ENCODE results near the gene RASAL3. TPM values are rescaled to one million over a fixed set of nuclear protein-coding genes. Genes with fewer than 3 reads are reported as not detected.

The RASAL3 gene
- total RNA-seq, 4 donors from 2014 or later = 0.51 to 4.3 (median 1.1) TPM; not detected in 1

DNA sequence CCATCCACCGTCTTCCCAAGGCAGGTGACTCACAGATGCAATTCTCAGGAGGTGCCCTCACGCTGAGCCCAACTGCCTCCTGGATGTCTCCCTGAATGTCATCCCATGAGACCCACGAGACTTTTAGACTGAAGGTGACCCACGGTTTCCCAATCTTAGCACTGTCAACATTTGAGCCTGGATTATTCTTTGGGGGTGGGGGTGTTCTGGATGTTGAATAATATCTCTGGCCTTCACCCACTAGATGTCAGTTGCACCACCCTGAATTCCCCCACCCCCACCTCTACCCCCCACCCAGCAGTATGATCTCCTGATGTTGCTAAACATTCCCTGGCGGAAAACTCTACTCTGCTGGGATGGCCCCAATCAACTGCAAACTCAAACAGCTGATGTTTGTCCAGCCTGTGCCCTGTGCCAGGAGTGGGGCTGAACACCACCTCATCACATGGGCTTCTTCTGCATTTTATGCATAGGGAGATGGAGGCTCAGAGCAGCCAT lies 41.8 kb upstream of the RASAL3 start:
- no peaks in the 10 kb centered on the region for H3K27me3 ChIP-seq
- no peaks in the 10 kb centered on the region for H3K9me3 ChIP-seq
- no peak for TF ChIP-seq POLR2A (IDR thresholded peaks at IDR 0.05)
- intact Hi-C loops (cut with DNase I; ENCODE audit: low total_unique reads) = no loop called here
- H3K27ac ChIP-seq = no peak overlapping the region
- peaks cover 0 to 4% of the 10 kb centered on the region in 2 donors for H3K4me1 ChIP-seq
- no peaks in the 10 kb centered on the region for H3K36me3 ChIP-seq
- no peak overlapping the region for H3K4me3 ChIP-seq
- no peak for DNase-seq

DNA sequence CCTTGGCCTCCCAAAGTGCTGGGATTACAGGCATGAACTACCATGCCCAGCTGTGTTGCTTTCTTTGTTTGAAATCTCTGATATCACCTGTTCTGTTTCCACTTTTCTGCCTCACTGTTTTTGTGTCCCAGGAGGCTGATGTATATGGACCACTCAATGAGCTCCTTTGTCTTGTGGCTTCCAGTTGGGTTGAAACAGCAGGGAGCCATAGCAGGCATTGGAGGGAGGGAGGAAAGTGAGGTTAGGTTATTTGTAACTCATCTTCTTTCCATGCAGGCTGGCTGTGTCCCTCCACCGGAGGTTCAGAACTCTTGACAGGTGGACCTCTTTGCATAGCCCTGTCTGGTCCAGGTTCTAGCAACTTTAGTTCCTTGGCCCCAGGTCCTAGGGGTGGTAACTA lies 37.9 kb upstream of the RASAL3 start:
- no peak for TF ChIP-seq POLR2A (IDR thresholded peaks at IDR 0.05)
- TF ChIP-seq, protein P1, sequence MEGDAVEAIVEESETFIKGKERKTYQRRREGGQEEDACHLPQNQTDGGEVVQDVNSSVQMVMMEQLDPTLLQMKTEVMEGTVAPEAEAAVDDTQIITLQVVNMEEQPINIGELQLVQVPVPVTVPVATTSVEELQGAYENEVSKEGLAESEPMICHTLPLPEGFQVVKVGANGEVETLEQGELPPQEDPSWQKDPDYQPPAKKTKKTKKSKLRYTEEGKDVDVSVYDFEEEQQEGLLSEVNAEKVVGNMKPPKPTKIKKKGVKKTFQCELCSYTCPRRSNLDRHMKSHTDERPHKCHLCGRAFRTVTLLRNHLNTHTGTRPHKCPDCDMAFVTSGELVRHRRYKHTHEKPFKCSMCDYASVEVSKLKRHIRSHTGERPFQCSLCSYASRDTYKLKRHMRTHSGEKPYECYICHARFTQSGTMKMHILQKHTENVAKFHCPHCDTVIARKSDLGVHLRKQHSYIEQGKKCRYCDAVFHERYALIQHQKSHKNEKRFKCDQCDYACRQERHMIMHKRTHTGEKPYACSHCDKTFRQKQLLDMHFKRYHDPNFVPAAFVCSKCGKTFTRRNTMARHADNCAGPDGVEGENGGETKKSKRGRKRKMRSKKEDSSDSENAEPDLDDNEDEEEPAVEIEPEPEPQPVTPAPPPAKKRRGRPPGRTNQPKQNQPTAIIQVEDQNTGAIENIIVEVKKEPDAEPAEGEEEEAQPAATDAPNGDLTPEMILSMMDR (IDR thresholded peaks at IDR 0.05) = no peak
- Histone ChIP-seq H3K9me3 (no peaks in the 10 kb centered on the region), H3K36me3 (no peaks in the 10 kb centered on the region), H3K4me3 (no peak overlapping the region), H3K27me3 (no peaks in the 10 kb centered on the region), H3K4me1 (no peaks in the 10 kb centered on the region), H3K27ac (no peak overlapping the region)
- DNase-seq = no peak
- intact Hi-C loops (cut with DNase I; ENCODE audit: low total_unique reads) = no loop called here

DNA sequence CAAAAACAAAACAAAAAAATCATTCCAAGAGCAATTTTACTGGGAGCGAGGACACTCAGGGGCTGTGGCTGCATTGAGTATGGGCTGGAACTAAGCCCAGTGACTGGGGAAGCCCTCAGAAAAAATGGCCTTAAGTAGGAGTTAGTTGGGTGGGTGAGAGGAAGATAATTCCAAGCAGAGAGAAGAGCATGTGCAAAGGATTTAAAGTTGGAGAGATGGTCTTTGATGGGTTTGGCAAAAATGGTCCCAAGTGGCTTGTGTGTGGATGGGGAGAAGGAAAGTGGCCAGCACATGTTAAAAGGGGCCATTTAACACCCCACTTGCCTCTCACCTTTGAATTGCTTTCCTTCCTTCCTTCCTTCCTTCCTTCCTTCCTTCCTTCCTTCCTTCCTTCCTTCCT lies 37.3 kb upstream of the RASAL3 start:
- no peaks in the 10 kb centered on the region for H3K27me3 ChIP-seq
- TF ChIP-seq POLR2A (IDR thresholded peaks at IDR 0.05) = no peak
- intact Hi-C loops (cut with DNase I; ENCODE audit: low total_unique reads) = no loop called here

DNA sequence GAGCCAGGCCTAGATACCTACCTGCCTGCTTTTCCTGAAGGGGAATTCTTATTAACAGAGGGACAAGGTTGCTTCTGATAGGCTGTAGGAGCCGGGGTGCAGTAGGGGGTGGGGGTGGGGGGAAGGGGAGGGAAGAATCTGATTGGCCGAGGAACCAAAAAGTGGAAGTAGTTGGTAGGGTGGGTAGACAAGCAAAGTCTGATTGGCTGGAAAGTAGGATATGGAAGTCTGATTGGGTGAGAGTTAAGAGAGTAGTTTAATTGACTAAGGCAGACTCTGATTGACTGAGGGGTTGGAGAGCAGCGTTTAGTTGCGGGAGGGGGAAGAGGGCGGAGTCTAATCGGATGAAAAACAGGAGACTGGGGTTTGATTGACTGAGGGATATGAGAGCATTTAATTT lies 34.6 kb upstream of the RASAL3 start:
- no peaks in the 10 kb centered on the region for H3K27me3 ChIP-seq
- no peak for DNase-seq
- intact Hi-C loops (cut with DNase I; ENCODE audit: low total_unique reads) = no loop called here
- no peaks in the 10 kb centered on the region for H3K36me3 ChIP-seq
- TF ChIP-seq, protein P1 (IDR thresholded peaks at IDR 0.05) = no peak
- no peak for TF ChIP-seq POLR2A (IDR thresholded peaks at IDR 0.05)
- no peak overlapping the region for H3K27ac ChIP-seq
- no peaks in the 10 kb centered on the region for H3K9me3 ChIP-seq
- no peak overlapping the region for H3K4me3 ChIP-seq
- H3K4me1 ChIP-seq = no peaks in the 10 kb centered on the region

More for the DNA sequence above, 37.3 kb upstream of the RASAL3 start:
- no peaks in the 10 kb centered on the region for H3K9me3 ChIP-seq
- no peak overlapping the region for H3K4me3 ChIP-seq
- H3K4me1 ChIP-seq = no peaks in the 10 kb centered on the region
- no peak for DNase-seq
- no peaks in the 10 kb centered on the region for H3K36me3 ChIP-seq
- H3K27ac ChIP-seq = no peak overlapping the region

DNA sequence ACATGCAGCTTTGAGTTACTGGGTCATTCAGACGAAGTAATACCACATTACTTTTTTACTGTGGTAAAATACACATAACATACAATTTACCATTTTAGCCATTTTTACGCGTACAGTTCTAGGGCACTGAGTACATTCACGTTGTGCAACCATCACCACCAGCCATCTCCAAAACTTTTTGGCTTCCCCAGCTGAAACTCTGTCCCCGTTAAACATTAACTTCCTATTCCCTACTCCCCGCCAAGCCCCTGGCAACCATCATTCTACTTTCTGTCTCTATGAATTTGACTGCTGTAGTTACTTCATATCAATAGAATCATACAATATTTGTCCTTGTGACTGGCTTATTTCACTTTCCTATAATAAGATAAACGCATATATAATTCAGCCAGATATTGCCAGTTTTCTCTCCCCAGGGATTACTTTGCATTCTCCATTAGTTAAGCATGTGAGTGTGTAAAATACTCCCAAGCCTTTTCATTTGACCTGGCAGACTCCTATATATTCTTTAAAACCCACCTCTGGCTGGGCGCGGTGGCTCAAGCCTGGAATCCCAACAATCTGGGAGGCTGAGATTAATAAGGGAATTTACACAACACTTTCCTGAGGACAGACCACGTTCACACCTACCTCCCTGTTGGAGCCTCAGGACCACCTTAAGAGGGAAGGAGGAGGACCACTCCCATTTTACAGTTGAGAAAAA lies 34.0 kb upstream of the RASAL3 start:
- Histone ChIP-seq H3K4me3 (no peak overlapping the region), H3K27ac (no peak overlapping the region), H3K27me3 (no peaks in the 10 kb centered on the region), H3K4me1 (no peaks in the 10 kb centered on the region), H3K36me3 (no peaks in the 10 kb centered on the region), H3K9me3 (no peaks in the 10 kb centered on the region)
- intact Hi-C loops (cut with DNase I; ENCODE audit: low total_unique reads) = no loop called here
- DNase-seq = no peak
- no peak for TF ChIP-seq POLR2A (IDR thresholded peaks at IDR 0.05)
- TF ChIP-seq, protein P1 (IDR thresholded peaks at IDR 0.05) = no peak

DNA sequence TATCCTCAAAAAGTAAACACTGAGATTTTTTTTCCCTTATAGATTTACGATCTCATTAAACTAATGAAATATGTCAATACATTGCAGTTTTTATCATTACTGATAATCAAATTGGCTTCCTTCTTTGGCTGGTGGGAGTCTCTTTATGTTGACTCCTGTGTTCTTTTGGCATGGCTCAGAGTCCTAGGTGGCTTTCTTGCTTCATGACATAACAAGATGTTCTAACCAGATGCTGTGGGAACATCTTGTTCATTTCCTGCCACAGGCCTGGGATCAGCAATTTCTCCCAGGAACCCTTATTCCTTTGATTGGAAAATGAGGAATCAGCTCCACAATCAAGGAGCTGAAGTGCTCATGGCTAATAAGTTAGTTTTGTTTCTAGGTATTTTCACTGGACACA lies 30.8 kb upstream of the RASAL3 start:
- intact Hi-C loops (cut with DNase I; ENCODE audit: low total_unique reads) = no loop called here
- TF ChIP-seq POLR2A (IDR thresholded peaks at IDR 0.05) = no peak
- TF ChIP-seq, protein P1 (IDR thresholded peaks at IDR 0.05) = no peak
- no peaks in the 10 kb centered on the region for H3K27me3 ChIP-seq
- no peak for DNase-seq
- no peak overlapping the region for H3K4me3 ChIP-seq
- no peaks in the 10 kb centered on the region for H3K4me1 ChIP-seq
- no peaks in the 10 kb centered on the region for H3K36me3 ChIP-seq
- no peaks in the 10 kb centered on the region for H3K9me3 ChIP-seq
- H3K27ac ChIP-seq = no peak overlapping the region
